ENCODE results near the gene ERC2. TPM values are rescaled to one million over a fixed set of nuclear protein-coding genes. Genes with fewer than 3 reads are reported as not detected.

Gene ERC2
- total RNA-seq, 1 donor, result 0.43 TPM

DNA sequence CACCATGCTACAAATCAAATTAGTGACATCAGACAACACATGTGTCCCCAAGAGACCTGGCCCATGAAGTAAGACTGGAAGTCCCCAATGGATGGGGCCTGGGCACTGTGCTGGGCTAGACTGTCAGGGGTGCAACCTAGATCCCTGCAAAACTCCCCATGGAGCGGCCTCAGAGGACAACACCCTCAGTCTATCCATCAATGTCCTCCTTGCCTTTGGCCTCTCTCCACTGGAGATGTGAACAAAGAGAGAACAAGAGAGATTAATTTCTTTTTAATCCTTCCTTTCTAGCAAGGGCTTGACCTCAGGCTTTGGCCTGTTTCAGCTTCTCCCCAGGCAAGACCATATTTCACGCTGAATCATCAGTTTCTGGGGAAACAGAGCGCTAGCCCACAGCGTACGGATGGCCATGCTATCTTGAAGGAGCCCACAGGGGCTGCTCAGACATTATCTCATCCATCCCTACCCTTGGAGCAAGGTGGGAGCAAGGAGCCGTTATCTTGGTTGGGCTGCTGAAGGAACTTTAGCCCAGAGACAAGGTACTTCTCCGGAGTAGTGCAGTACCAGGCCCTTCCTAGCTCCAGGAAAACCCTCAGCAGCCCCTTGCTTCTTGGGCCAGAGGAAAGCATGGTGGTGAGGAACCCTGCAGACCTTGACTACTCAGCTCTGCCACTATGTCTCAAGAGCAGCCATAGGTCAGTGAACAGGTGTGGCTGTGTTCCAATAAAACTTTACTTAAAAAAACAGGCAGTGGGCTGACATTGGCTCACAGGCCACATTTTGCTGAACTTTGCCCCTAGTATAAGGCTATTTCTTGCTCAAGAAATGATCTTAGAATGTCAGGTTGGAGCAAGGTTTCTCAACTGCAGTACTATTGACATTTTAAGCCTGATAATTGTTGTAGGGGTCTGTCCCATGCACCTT, 908.5 kb downstream of the ERC2 start:
- TF ChIP-seq, protein P1, sequence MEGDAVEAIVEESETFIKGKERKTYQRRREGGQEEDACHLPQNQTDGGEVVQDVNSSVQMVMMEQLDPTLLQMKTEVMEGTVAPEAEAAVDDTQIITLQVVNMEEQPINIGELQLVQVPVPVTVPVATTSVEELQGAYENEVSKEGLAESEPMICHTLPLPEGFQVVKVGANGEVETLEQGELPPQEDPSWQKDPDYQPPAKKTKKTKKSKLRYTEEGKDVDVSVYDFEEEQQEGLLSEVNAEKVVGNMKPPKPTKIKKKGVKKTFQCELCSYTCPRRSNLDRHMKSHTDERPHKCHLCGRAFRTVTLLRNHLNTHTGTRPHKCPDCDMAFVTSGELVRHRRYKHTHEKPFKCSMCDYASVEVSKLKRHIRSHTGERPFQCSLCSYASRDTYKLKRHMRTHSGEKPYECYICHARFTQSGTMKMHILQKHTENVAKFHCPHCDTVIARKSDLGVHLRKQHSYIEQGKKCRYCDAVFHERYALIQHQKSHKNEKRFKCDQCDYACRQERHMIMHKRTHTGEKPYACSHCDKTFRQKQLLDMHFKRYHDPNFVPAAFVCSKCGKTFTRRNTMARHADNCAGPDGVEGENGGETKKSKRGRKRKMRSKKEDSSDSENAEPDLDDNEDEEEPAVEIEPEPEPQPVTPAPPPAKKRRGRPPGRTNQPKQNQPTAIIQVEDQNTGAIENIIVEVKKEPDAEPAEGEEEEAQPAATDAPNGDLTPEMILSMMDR (IDR thresholded peaks at IDR 0.05; ENCODE audit: insufficient read depth, low read depth, low read length), result no peak
- DNase-seq (ENCODE audit: low read depth), result no peak
- no peak overlapping the region for H3K4me3 ChIP-seq (ENCODE audit: low read depth, low read length)

DNA sequence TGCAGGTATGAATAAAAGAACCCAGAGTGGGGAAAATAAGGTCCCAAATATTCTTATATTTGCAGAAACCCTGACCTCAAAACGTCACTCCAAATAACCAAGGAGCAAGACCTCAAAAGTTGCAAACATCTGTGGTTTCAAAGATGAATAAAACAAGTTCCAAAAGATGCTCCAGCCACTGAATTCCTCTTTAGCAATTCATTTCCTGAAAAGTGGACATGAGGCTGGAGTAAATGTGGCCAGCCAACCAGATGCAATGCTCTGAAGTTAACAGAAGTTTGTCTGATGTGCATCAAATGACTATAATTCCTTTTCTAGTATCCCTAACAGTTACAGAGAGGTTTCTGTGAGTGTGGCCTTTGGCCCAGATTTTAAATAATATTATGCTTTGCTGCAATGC, 910.0 kb downstream of the ERC2 start:
- no peak for DNase-seq (ENCODE audit: low read depth)
- TF ChIP-seq, protein P1 (IDR thresholded peaks at IDR 0.05; ENCODE audit: insufficient read depth, low read depth, low read length), result no peak

DNA sequence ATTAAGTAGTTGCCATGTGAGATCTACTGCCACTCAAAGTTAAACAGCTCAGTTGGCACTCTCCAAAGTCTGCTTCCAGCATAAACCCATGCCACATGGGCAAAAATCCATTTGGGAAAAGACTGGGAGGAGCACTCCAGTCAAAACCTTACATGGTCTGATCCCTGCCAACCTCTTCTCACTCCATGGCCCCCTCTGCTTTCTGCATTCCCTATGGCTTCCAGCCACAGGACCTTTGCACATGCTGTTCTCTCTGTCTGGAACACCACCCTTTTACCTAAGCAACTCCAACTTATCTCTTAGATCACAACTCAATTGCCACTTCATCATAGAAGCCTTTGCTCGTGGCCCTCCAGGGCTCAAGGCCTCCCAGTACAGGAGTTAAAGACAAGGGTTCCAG, 910.7 kb downstream of the ERC2 start:
- no peak overlapping the region for H3K4me3 ChIP-seq (ENCODE audit: low read depth, low read length)
- TF ChIP-seq, protein P1 (IDR thresholded peaks at IDR 0.05; ENCODE audit: insufficient read depth, low read depth, low read length), result no peak
- DNase-seq (ENCODE audit: low read depth), result no peak

More for the DNA sequence above, 910.0 kb downstream of the ERC2 start:
- H3K4me3 ChIP-seq (ENCODE audit: low read depth, low read length), result no peak overlapping the region

DNA sequence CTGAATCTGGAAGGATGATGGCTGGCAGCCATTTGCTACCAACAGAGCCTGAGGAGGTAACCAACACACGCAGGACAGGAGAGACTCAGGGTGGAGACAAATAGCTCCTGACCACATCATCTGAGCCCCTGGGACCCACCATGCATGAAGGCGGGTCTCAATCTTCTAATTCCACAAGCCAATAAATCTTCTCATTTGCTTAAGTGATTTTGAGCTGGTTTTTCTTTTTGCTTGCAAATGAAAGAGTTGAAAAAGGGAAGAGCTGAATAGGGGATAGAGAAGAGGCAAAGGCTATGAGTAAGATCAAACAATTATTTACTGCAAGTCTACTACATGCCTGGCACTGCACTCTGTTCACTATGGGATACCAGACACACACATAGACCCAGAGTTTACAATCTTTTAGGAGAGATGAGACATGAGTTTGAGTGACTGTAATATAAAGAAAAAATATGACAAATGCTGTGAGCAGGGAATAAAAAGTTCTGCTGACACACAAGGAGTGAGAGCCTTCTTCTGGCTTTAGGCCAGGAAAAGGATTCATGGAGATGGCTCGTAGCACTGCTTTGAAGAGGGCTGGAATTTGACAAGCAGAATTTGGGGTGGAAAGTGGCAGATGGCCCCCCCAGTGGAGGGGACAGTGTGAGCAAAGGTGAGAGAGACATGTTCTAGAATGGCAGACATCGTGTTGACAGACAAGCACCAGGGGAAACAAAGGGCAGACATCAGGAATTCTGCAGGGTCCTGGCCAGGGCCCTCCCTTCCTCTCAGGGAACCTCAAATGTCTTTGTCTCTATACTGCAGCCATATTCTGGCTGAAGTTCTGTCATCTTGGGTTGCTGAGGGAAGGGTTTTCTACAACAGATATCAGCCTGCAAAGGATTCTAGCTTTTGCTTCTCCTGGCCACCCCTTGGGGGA, 911.4 kb downstream of the ERC2 start:
- DNase-seq (ENCODE audit: low read depth), result no peak
- TF ChIP-seq, protein P1 (IDR thresholded peaks at IDR 0.05; ENCODE audit: insufficient read depth, low read depth, low read length), result no peak
- H3K4me3 ChIP-seq (ENCODE audit: low read depth, low read length), result no peak overlapping the region

DNA sequence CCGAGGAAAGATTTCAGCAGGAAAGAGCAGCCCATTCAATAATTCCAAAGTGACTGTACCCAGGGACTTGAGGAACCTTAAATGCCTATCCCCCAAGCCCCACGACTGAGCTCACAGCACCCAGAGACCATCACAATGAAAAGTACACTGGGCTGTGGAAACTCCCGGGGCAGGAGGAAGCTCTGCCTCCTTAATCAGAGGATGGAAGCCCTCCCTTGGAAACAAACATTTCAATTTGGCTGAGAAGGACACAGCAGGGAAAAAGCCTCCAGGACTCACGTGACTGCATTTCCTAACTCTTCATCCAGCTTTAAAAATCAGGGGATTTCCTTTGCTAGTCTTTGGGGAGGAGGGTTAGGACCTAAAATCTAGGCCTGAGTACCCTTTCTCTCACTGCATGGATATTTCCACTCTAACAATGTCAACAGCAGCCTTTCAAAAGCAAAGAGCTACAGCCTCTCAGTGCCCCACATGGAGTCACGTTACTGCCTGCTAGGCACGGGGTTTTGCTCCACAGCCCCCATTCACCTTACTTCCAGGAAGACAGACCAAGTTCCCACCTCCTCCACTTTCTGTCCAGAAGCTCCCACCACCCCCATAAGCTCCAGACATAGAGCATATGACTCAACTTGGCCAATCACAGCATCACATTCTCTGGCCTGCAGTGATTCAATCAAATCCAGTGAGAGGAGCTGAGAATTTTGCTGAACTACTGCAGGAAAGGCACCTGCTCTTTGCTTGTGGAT, 912.2 kb downstream of the ERC2 start:
- TF ChIP-seq, protein P1 (IDR thresholded peaks at IDR 0.05; ENCODE audit: insufficient read depth, low read depth, low read length), result no peak
- H3K4me3 ChIP-seq (ENCODE audit: low read depth, low read length), result no peak overlapping the region
- DNase-seq (ENCODE audit: low read depth), result no peak

Data from fibroblast of villous mesenchyme (primary cell).